ENCODE measurements around the gene MRGPRE. TPM values are rescaled to one million over a fixed set of nuclear protein-coding genes. Genes with fewer than 3 reads are reported as not detected.

The MRGPRE gene
- total RNA-seq, 3 donors from 2014 or later, result not detected

- TF ChIP-seq CTCF (IDR thresholded peaks at IDR 0.05), result no peak
- no peak for TF ChIP-seq POLR2AphosphoS5 (IDR thresholded peaks at IDR 0.05)
- TF ChIP-seq POLR2A (IDR thresholded peaks at IDR 0.05), result no peak
- no peak for DNase-seq (ENCODE audit: low spot score in 2 of 2)
- H3K9me3 ChIP-seq, result no peaks in the 10 kb centered on the region
- intact Hi-C loops (cut with DNase I; ENCODE audit: low total_unique reads), result no loop called here
- H3K36me3 ChIP-seq, result no peaks in the 10 kb centered on the region
- no peaks in the 10 kb centered on the region for H3K4me1 ChIP-seq
- no peak overlapping the region for H3K27ac ChIP-seq
- no peaks in the 10 kb centered on the region for H3K27me3 ChIP-seq
- H3K4me3 ChIP-seq, result no peak overlapping the region
Observed at GRCh38 chr11:3182462-3182852, 49.8 kb downstream of the MRGPRE start.

GRCh38 chr11:3181725-3182461, 50.3 kb downstream of the MRGPRE start:
- Histone ChIP-seq H3K9me3 (no peaks in the 10 kb centered on the region), H3K4me3 (no peak overlapping the region), H3K4me1 (no peaks in the 10 kb centered on the region), H3K27me3 (no peaks in the 10 kb centered on the region), H3K36me3 (no peaks in the 10 kb centered on the region), H3K27ac (no peak overlapping the region)
- no peak for DNase-seq (ENCODE audit: low spot score in 2 of 2)
- TF ChIP-seq CTCF (IDR thresholded peaks at IDR 0.05), result no peak
- no peak for TF ChIP-seq POLR2AphosphoS5 (IDR thresholded peaks at IDR 0.05)
- no peak for TF ChIP-seq POLR2A (IDR thresholded peaks at IDR 0.05)
- intact Hi-C loops (cut with DNase I; ENCODE audit: low total_unique reads), result no loop called here

- intact Hi-C loops (cut with DNase I; ENCODE audit: low total_unique reads), result no loop called here
- Histone ChIP-seq H3K9me3 (peaks cover 0 to 4% of the 10 kb centered on the region in 2 donors), H3K27me3 (no peaks in the 10 kb centered on the region), H3K4me1 (no peaks in the 10 kb centered on the region), H3K27ac (no peak overlapping the region), H3K36me3 (no peaks in the 10 kb centered on the region), H3K4me3 (no peak overlapping the region)
- TF ChIP-seq POLR2A (IDR thresholded peaks at IDR 0.05) (no peak), POLR2AphosphoS5 (IDR thresholded peaks at IDR 0.05) (no peak), CTCF (IDR thresholded peaks at IDR 0.05) (no peak)
- DNase-seq (ENCODE audit: low spot score in 2 of 2), result no peak
Observed at GRCh38 chr11:3180869-3181268, 51.3 kb downstream of the MRGPRE start.

GRCh38 chr11:3178349-3178748, 53.9 kb downstream of the MRGPRE start:
- DNase-seq (ENCODE audit: low spot score in 2 of 2), result no peak
- intact Hi-C loops (cut with DNase I; ENCODE audit: low total_unique reads), result no loop called here
- TF ChIP-seq POLR2A (IDR thresholded peaks at IDR 0.05), result no peak
- no peak for TF ChIP-seq CTCF (IDR thresholded peaks at IDR 0.05)
- no peak for TF ChIP-seq POLR2AphosphoS5 (IDR thresholded peaks at IDR 0.05)
- H3K27me3 ChIP-seq, result no peaks in the 10 kb centered on the region
- no peaks in the 10 kb centered on the region for H3K4me1 ChIP-seq
- H3K4me3 ChIP-seq, result no peak overlapping the region
- no peak overlapping the region for H3K27ac ChIP-seq
- peaks cover 0 to 4% of the 10 kb centered on the region in 2 donors for H3K9me3 ChIP-seq
- H3K36me3 ChIP-seq, result no peaks in the 10 kb centered on the region

- TF ChIP-seq POLR2A (IDR thresholded peaks at IDR 0.05), result no peak
- H3K9me3 ChIP-seq, result peaks cover 0 to 4% of the 10 kb centered on the region in 2 donors
- no peak overlapping the region for H3K4me3 ChIP-seq
- H3K27me3 ChIP-seq, result no peaks in the 10 kb centered on the region
- H3K36me3 ChIP-seq, result no peaks in the 10 kb centered on the region
- no peak overlapping the region for H3K27ac ChIP-seq
- intact Hi-C loops (cut with DNase I; ENCODE audit: low total_unique reads), result no loop called here
- no peak for DNase-seq (ENCODE audit: low spot score in 2 of 2)
- no peaks in the 10 kb centered on the region for H3K4me1 ChIP-seq
Observed at GRCh38 chr11:3177931-3178330, 54.3 kb downstream of the MRGPRE start.

Other genes with a start within 250 kb of the MRGPRE start
- 100 to 1,000 TPM in 1 of 3 donors, 10 to 100 TPM in 2; 87.1 to 167 (median 98.3) TPM for gene NAP1L4, start 240.1 kb downstream of the MRGPRE start, total RNA-seq
- gene CARS1, start 175.0 kb downstream of the MRGPRE start, total RNA-seq, result 10 to 100 TPM; 30.1 to 42.6 (median 40.7) TPM
- gene OSBPL5, start 67.1 kb downstream of the MRGPRE start, total RNA-seq, result 10 to 100 TPM; 25.3 to 64.2 (median 27.8) TPM
- gene MRGPRG, start 13.6 kb downstream of the MRGPRE start, total RNA-seq, result not detected
- 10 to 100 TPM; 16.5 to 41.9 (median 31.5) TPM for gene ZNF195, start 146.7 kb upstream of the MRGPRE start, total RNA-seq

Measured in breast epithelium (tissue), 4 donors.